T-helper 2 cell treated with Interferon-gamma antibody and Interleukin-4, amounts not matched to agents 100 ng/mL and 5 ng/mL, for 36 hours (primary cell): ENCODE results near the gene SPATA1. TPM values are rescaled to one million over a fixed set of nuclear protein-coding genes. Genes with fewer than 3 reads are reported as not detected.

Experiments used
- intact Hi-C: fragments of 100-400 bp; cut with micrococcal nuclease; formaldehyde crosslinking; loops from one replicate; pipeline ENCODE4 v1.15.1; 2023
- total RNA-seq: library from RNA; stranded (reverse); gene quantifications from 2 replicates; pipeline ENCODE4 v1.2.3, GENCODE V29; 2022

Gene SPATA1
- total RNA-seq, result 1.0 and 1.8 TPM in 2 replicates

DNA sequence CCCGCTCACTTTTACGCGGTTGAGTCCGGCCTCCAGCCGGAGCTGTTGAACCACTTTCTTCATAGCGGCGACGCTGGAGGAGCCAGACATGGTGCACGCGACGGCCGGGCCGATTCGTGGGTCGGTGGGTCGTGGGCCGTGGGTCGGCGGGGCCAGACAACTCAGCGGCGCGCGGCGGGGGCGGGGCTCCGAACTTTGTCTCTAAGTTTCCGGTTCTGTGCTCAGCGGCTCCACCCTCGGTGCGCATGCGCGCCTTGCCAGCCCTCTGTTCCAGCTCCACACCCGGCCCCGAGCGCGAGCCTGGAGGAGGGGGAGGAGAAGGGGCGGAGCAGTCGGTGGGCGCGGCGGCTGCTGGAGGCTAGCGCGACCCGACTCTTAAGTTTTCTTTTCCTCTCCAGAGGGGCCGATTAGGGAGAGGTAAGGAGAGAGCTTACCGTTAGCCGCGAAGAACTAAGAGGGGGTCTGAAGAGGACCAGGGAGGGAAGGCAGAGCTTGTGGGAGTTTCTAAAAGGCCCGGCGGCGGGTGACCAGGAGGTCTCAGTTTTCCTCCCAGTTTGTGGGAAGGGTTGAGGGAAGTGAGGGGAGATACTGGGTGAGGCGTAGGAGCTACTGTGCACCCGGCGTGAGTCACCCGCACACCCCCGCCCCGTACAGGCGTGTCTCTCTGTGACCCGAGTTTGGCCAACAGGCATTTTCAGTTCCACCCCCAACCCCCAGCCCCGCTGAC lies at the start of gene SPATA1, which contains the start of gene GNG5:
TSS of gene SPATA1 (plus strand) at position 385 of the 727 bp plus-strand sequence. CDS start 9,974 bp downstream, outside the sequence.
TSS of gene GNG5 (minus strand) at position 580 of the 727 bp plus-strand sequence. CDS start at position 90, 490 bp downstream.
- intact Hi-C loops, result loop anchor here (1.0 to 10.0 kb wide), 13 partner anchors 27 to 771 kb away; partner anchors contain the start of genes BCL10, C1orf52, CTBS and MCOLN2

DNA sequence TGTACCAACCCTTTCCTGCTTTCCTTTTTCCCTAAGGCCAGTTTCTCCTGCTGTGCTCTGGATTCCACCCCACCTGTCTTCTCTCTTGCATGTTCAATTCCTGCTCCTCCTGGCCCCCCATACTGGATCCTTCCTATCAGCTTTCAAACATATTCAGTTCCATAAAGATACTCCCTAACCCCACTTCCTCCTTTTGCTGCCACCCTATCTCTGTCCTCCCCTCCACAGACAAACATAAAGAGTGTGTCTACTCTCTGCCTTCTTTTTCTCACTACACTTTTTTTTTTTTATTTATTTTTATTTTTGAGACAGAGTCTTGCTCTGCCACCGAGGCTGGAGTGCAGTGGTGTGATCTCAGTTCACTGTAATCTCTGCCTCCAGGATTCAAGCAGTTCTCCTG lies 44.1 kb upstream of the SPATA1 start:
- intact Hi-C loops, result no loop called here

GRCh38 chr1:84467298-84467697 lies 38.9 kb upstream of the SPATA1 start:
- intact Hi-C loops, result no loop called here

- intact Hi-C loops, result no loop called here
These were observed 30.0 kb upstream of the SPATA1 start for GRCh38 chr1:84476225-84476624.

DNA sequence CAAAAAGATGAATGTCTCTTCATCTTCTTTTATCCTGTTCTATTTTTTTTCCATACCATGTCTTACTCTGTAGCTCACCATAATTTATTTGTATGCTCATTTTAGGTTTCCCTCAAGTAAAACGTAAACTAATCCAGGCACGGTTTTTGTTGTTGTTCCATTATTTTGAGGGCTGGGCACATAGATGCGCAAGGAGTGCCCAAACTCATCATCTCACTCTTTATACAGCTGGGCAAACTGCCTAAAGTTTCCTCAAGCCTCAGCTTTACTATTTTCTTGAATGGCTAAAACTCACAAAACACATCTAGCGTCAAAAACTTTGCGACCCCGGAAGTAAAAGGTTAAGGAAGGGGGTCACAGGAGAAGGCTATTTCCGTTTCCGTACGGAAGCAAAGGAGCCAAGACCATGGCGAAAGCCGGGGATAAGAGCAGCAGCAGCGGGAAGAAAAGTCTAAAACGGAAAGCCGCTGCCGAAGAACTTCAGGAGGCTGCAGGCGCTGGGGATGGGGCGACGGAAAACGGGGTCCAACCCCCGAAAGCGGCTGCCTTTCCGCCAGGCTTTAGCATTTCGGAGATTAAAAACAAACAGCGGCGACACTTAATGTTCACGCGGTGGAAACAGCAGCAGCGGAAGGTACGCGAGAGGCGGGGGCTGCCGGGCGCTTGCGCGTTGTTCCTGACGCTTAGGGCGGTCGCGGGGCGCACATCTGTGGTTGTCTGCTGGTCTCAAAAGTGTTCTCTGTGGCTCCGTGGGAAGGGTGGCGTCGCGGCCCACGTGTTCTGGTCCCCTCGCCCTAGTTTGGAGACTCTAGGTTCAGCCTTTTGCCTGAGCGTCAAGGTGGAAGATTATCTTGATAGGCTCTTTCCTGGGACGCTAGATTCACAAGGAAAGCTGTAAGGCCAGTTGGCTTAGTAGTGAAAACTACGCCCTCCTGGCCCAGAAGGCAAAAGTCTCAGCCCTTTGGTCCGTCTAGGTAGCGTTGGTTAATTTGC lies 27.0 kb upstream of the SPATA1 start, which contains the start of gene RPF1:
TSS of gene RPF1 (plus strand) at position 391 of the 993 bp plus-strand sequence. CDS start at position 407, 16 bp downstream.
- intact Hi-C loops, result loop anchor here (1.0 to 2.0 kb wide), 6 partner anchors 27 to 211 kb away; partner anchors contain the start of genes GNG5, SPATA1 and SSX2IP

DNA sequence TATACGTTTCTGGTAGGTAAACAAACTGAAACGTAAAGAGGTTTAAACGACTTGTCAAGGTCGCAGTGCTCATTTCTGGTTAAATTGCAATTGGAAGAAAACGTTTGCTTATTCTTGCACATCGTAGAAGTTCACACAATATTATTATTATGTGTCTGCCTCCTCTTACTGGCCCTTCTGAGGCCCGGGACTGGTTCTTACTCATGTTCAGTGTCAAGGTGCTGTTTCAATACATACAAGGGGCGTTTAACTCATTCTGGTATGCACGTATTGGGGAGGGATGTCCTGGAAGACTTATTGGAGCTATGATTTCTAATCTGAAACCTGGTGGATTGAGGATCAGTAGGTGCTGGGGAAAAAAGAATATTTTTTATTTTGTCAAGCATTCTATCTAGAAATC lies 26.2 kb upstream of the SPATA1 start:
- intact Hi-C loops, result loop anchor here (1.0 to 2.0 kb wide), 6 partner anchors 26 to 210 kb away; partner anchors contain the start of genes GNG5, SPATA1 and SSX2IP

DNA sequence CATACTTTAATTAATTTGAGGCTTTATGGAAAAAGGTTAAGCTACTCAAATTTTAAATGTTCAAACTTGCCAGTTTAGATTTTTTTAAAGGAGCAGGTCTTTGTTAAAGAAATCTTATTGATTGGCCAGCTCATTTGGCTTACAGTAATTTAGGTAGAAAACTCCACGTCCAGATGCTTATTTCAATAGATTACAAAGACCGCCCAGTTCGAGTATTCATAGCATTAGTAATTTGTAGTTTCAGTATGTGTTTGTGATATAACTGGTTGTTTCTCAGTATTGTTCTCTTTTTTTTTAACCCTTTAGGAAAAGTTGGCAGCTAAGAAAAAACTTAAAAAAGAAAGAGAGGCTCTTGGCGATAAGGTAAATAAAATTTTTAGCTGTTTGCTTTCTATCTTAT lies 25.5 kb upstream of the SPATA1 start:
- intact Hi-C loops, result no loop called here

- intact Hi-C loops, result no loop called here
These were observed 24.9 kb upstream of the SPATA1 start for GRCh38 chr1:84481317-84481716.

- intact Hi-C loops, result no loop called here
These were observed 18.1 kb upstream of the SPATA1 start for GRCh38 chr1:84488107-84488506.

DNA sequence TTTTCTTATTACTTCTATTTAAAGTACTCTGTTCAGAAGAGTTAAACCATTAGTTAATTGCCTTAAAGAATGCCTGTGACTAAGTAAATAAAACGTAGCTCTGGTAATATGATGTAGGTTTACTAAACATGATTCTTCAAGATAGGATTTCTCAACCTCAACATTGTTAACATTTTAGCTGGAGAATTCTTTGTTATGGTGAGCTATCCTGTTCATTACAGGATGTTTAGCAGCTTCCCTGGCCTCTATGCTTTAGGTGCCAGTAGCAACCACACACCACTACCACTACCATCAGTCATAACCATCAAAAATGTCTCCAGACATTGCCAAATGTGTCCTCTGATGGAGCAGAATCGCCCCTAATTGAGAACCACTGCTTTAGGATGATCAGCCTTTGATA lies 16.4 kb upstream of the SPATA1 start:
- intact Hi-C loops, result no loop called here

DNA sequence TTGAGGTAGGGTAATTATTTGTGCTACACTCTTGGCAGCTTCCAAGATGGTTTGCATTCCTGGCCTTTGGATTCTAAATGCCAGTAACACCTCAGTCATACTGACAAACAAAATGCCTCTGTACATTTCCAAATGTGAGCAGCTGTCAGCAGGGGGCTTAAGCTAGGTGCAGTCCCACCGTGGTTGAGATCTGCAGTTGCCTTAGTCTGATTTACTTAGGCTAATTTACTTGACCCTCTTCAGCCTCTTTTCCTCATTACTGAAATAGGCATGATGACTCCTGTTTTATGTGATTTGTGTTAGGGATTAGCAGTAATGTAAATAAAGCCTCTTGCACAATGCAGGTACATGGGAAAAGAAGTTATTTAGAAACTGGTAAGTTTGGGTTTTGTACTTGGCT lies 13.5 kb upstream of the SPATA1 start:
- intact Hi-C loops, result no loop called here

DNA sequence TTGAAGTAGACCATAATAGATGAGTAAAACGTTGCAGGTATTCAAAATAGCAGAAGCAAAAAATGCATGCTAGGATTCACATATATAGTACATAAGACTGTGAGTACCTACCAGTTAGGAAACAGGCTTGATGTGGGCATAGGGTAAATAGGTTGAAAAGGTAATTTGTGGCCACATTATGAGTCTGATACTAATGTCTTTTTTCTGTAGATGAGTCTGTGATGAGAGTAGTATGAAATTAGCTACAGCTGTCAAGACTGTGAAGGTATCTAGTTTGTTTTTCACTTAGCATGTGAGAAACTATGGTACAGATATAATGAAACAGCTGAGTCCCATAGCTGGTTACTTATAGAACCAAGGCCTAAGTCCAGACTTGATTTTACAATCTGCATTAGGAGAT lies 12.4 kb upstream of the SPATA1 start:
- intact Hi-C loops, result no loop called here

- intact Hi-C loops, result no loop called here
These were observed 9.7 kb upstream of the SPATA1 start for GRCh38 chr1:84496498-84496897.

- intact Hi-C loops, result no loop called here
These were observed 8.4 kb upstream of the SPATA1 start for GRCh38 chr1:84497631-84498275.

DNA sequence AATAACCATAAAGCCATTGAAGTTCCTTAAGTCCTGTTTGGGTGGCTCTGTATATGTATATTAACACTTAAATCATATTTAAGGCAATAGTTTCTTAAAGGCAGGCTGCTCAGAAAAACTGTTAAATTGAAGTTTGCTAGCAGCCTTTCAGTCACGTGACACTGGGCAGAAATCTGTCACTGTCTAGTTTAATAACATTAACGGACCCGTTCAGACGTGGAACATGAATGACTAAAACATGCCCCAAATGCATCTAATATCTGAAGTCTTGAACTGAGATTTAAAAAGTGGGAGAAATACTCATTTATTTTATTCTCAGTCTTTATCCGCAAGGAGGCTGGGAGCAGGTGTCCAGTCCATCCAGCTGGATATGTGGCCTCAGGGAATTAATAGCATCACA lies 3.3 kb upstream of the SPATA1 start:
- intact Hi-C loops, result loop anchor here (10.0 kb wide), 2 partner anchors 352 to 432 kb away; no protein-coding TSS in a partner anchor

GRCh38 chr1:84504580-84505492 lies 1.4 kb upstream of the SPATA1 start:
- intact Hi-C loops, result loop anchor here (5.0 to 10.0 kb wide), 5 partner anchors 350 to 772 kb away; partner anchors contain the start of genes BCL10, MCOLN2 and SYDE2

DNA sequence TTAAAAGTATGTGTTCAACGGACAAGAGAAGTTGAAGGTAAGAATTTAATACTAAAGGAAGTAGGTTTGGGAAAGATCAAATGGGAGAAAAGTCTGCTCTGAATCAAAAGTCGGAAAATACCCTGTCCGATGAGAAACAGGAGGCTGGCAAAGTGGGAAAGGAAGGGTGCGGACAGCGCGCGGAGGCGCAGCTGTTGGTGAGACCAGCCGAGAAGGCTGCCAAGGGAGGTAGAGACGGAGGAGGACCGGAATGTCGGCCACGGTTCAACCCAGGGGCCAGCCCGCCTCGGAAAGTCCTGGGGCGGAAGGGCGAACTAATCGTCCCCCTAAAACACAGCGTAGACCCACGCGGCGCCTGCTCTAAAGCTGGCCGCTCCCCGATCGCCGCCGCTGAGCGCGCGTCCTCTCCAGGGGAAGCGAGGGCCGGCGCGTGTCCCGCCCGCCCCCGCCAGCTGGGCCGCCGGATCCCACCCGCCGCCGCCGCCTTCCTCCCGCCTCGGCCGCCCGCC lies 639 bp upstream of the SPATA1 start:
- intact Hi-C loops, result loop anchor here (1.0 to 10.0 kb wide), 13 partner anchors 26 to 772 kb away; partner anchors contain the start of genes BCL10, C1orf52, CTBS and MCOLN2

- intact Hi-C loops, result loop anchor here (1.0 to 10.0 kb wide), 13 partner anchors 28 to 770 kb away; partner anchors contain the start of genes BCL10, C1orf52, CTBS and MCOLN2
These were observed 705 bp downstream of the SPATA1 start for GRCh38 chr1:84506729-84507453.
